Measurements from ENCODE around the gene RHOA. TPM values are rescaled to one million over a fixed set of nuclear protein-coding genes. Genes with fewer than 3 reads are reported as not detected.

RHOA gene
- total RNA-seq, 2 donors from 2014 or later: 274 to 317 TPM

- Mint-ChIP-seq H3K36me3 (ENCODE audit: low read depth) (peaks cover 2% of the 10 kb centered on the region), H3K4me3 (no peak within 1 kb of the TSS), H3K27me3 (no peaks in the 10 kb centered on the region), H3K4me1 (peaks cover 22% of the 10 kb centered on the region), H3K27ac (peak within 1 kb of the TSS; percentile 32)
- ATAC-seq: no peak
- no peaks in the 10 kb centered on the region for H3K9me3 ChIP-seq (ENCODE audit: control insufficient read depth, low read length, poor library complexity, severe bottlenecking)
- DNase-seq: no peak
Observed at GRCh38 chr3:49422379-49423248, 10.8 kb upstream of the RHOA start, which contains the start of gene AMT. AMT (minus strand) TSS chr3:49422473; CDS start chr3:49422450, 23 bp downstream.

- no peak overlapping the region for H3K27ac Mint-ChIP-seq
- no peak for ATAC-seq
- peaks cover 27% of the 10 kb centered on the region for H3K4me1 Mint-ChIP-seq
- peaks cover 2% of the 10 kb centered on the region for H3K36me3 Mint-ChIP-seq (ENCODE audit: low read depth)
- no peaks in the 10 kb centered on the region for H3K9me3 ChIP-seq (ENCODE audit: control insufficient read depth, low read length, poor library complexity, severe bottlenecking)
- no peak overlapping the region for H3K4me3 Mint-ChIP-seq
- no peaks in the 10 kb centered on the region for H3K27me3 Mint-ChIP-seq
- no peak for DNase-seq
Observed at GRCh38 chr3:49421890-49422378, 10.2 kb upstream of the RHOA start.

DNA sequence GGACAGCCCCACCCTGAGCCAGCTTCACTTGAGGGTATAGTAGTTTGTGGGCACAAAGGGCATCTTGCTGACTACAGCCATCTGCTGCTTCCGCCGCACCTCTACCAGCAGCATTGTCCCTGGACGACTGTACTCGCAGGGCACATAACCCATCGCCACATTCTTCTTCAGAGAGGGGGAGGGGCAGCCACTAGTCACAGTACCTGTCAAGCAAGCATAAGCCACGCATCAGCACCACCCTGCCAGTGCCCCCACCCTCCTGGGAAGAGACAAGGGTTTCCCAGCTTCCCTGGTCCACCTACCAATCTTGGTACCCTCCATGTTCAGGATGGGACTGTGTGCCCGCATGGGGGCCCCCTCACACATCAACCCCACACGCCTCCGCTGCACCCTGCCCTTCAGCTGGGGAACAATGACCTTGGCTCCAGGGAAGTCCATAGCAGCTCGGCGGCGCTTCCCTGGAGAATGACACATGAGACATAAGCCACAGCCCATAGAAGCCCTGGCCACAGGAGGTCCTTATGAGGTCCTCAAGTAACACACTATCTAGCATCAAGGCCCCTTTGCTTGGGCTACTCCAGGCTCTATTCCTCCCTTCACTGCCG, 5.8 kb upstream of the RHOA start:
- peaks cover 44% of the 10 kb centered on the region for H3K4me1 Mint-ChIP-seq
- no peak overlapping the region for H3K4me3 Mint-ChIP-seq
- DNase-seq: no peak
- no peak for ATAC-seq
- no peaks in the 10 kb centered on the region for H3K9me3 ChIP-seq (ENCODE audit: control insufficient read depth, low read length, poor library complexity, severe bottlenecking)
- H3K36me3 Mint-ChIP-seq (ENCODE audit: low read depth): peaks cover 2% of the 10 kb centered on the region
- no peaks in the 10 kb centered on the region for H3K27me3 Mint-ChIP-seq
- H3K27ac Mint-ChIP-seq: peak overlapping the region; percentile 77

DNA sequence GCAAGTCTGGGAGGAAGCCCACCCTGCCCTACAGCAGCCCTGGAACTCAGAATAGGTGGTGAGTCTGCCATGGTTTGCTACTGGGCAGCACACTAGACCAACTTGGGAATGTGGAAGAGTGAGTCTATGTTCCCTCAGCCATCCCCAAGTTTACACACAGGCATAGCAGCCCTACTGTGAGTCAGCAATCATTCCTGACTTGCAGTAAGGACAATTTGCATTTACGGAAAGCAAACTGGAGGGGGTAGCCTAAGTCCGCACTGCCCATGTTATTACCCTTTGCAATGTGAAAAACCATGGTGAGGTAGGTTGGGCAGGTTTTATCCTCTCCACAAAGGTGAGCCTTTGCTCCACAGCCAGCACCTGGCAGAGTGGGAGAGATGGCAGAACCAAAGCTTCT, 5.1 kb upstream of the RHOA start:
- Mint-ChIP-seq H3K27me3 (no peaks in the 10 kb centered on the region), H3K4me1 (peaks cover 47% of the 10 kb centered on the region), H3K36me3 (ENCODE audit: low read depth) (peaks cover 2% of the 10 kb centered on the region), H3K4me3 (peak overlapping the region; percentile 90), H3K27ac (peak overlapping the region; percentile 99)
- H3K9me3 ChIP-seq (ENCODE audit: control insufficient read depth, low read length, poor library complexity, severe bottlenecking): no peaks in the 10 kb centered on the region
- ATAC-seq (no peak), DNase-seq (no peak)

DNA sequence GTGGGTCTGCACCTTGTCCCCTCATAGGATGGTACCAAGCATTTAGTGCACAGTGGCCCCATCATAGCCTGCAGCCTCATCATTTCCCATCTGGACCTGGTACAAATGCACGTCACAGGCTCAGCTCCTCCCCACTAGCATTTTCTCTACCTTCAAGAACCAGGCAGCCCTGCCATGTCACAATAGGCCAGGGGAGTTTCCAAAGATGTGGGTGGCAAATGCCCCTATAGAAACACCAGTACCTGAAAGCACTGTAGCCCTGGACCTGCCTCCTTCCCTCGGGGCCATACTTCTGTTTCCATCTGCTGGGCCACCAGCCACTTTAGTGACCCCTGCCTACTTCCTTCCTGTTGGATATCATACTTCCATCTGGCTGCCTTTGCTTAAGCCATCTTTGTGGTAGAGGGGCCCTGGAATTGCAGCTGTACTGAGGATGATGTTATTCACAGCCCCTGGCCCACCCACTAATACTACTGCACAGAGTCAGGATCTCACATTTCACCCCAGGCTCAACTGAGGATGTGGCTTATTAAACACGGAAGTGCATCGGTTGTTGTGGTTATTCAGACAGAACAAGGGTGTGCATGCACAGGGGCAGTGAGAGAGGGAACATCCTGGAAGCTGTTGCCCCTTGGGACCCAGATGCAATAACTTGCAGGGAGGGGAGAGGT, 4.3 kb upstream of the RHOA start:
- H3K9me3 ChIP-seq (ENCODE audit: control insufficient read depth, low read length, poor library complexity, severe bottlenecking): no peaks in the 10 kb centered on the region
- Mint-ChIP-seq H3K27ac (peak overlapping the region; percentile 99), H3K4me3 (peak overlapping the region; percentile 90), H3K27me3 (no peaks in the 10 kb centered on the region), H3K4me1 (peaks cover 48% of the 10 kb centered on the region), H3K36me3 (ENCODE audit: low read depth) (peaks cover 2% of the 10 kb centered on the region)
- DNase-seq (peak; percentile 46 to 65 (median 61)), ATAC-seq (peak; percentile 64)

DNA sequence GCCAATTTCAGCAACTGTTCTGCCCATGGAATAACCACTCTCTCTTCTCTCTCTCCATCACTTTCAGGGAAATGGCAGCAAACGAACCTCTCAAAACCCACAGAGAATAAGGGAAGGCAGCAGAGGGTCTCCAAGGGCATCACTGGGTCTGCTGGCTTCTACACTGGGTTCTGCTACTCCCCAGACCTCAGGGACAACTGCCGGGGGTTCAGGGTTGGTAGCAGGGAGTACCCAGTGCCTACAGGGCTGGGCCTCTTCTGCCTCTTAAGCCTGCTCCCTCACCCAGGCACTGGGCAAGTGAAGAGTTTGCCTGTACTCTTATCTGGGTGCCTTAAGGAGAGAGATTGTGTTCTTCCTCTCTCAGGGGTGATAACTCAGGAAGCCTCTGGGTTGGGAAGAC, 3.0 kb upstream of the RHOA start:
- H3K36me3 Mint-ChIP-seq (ENCODE audit: low read depth): peaks cover 2% of the 10 kb centered on the region
- peak overlapping the region; percentile 99 for H3K27ac Mint-ChIP-seq
- DNase-seq: no peak
- peak overlapping the region; percentile 25 for H3K4me3 Mint-ChIP-seq
- peaks cover 57% of the 10 kb centered on the region for H3K4me1 Mint-ChIP-seq
- no peak for ATAC-seq
- no peaks in the 10 kb centered on the region for H3K27me3 Mint-ChIP-seq
- H3K9me3 ChIP-seq (ENCODE audit: control insufficient read depth, low read length, poor library complexity, severe bottlenecking): no peaks in the 10 kb centered on the region

DNA sequence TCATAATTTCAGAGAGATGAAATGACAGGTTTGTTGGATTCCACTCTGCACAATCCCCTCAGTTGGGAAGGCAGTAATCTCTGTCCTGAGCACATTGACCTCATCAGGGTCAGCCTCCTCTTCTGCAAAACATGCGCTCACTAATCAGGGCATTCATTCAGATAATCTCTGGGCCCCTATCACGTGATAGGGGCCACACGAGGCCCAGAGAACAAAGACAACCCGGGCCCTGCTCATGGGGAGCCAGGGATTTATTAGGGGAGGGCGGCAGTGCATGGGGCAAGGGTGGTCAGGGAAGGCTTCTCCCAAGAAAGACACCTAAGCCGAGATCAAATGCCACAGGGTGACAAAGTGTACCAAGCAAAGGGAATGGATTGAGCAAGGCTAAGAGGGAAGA, 1.6 kb upstream of the RHOA start:
- DNase-seq (no peak), ATAC-seq (no peak)
- Mint-ChIP-seq H3K27me3 (no peaks in the 10 kb centered on the region), H3K4me3 (peak overlapping the region; percentile 91), H3K4me1 (peaks cover 60% of the 10 kb centered on the region), H3K36me3 (ENCODE audit: low read depth) (peaks cover 2% of the 10 kb centered on the region), H3K27ac (peak overlapping the region; percentile 99)
- H3K9me3 ChIP-seq (ENCODE audit: control insufficient read depth, low read length, poor library complexity, severe bottlenecking): no peaks in the 10 kb centered on the region

DNA sequence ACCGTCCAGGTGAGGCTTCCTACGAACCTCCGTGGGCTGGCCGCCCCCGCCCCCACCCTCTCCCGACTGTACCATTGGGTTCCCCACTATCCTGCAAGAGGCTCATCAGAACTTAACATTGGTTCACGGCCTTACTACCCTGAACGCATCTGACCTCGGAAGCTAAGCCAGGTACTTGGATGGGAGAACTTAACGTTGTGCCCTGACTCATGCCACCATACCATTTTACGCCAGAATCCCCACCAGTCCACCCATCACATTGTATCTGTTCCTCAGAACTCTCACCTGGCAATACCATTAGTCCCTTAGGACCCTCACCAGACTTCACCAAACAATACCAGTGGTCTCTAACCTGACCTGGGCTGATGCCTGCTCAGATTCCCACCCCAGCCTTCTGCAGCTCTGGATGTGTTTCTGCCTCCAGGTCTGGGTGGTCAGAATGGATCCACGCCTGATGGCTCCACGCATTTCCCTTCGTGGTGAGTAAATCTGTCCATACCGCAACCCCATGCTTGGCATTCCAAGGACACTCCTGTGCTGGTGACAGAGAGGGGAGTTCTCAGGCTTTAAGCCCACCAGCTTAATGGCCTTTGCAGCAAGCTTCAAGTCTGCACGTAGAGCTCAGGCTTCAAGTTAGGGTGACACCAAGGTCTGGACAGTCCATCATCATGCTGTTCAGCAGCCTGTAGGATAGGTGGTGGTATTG, 1.0 kb upstream of the RHOA start:
- no peaks in the 10 kb centered on the region for H3K27me3 Mint-ChIP-seq
- H3K4me1 Mint-ChIP-seq: peaks cover 57% of the 10 kb centered on the region
- H3K27ac Mint-ChIP-seq: peak overlapping the region; percentile 99
- peaks cover 2% of the 10 kb centered on the region for H3K36me3 Mint-ChIP-seq (ENCODE audit: low read depth)
- ATAC-seq: no peak
- H3K9me3 ChIP-seq (ENCODE audit: control insufficient read depth, low read length, poor library complexity, severe bottlenecking): no peaks in the 10 kb centered on the region
- H3K4me3 Mint-ChIP-seq: peak overlapping the region; percentile 91
- DNase-seq: no peak

DNA sequence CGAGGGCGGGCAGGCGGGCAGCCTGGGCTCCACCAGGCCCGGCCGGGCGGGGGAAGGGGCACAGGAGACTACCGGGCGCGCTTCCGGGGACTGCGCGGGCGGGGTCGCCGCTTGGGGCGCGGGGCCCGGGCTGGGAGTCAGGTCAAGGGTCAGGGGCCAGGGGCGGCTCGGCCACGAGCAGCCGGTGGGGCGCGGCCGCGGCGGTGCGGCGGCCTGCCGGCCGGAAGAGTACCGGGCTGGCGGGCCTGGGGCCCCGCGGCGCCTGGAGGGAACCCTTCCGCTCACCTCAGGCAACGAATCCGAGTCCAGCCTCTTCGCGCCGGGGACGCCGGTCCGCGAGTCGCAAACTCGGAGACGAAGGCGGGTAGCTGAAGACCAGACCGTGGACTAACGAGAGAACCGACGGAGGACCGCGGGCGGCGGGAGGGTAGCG, 225 bp downstream of the RHOA start:
- no peaks in the 10 kb centered on the region for H3K27me3 Mint-ChIP-seq
- peak in 2 of 3 donors; percentile 54 to 56 for DNase-seq
- peak overlapping the region; percentile 91 for H3K4me3 Mint-ChIP-seq
- peaks cover 2% of the 10 kb centered on the region for H3K36me3 Mint-ChIP-seq (ENCODE audit: low read depth)
- peaks cover 55% of the 10 kb centered on the region for H3K4me1 Mint-ChIP-seq
- H3K9me3 ChIP-seq (ENCODE audit: control insufficient read depth, low read length, poor library complexity, severe bottlenecking): no peaks in the 10 kb centered on the region
- ATAC-seq: peak; percentile 5
- peak overlapping the region; percentile 99 for H3K27ac Mint-ChIP-seq

- ATAC-seq: no peak
- peak overlapping the region; percentile 99 for H3K27ac Mint-ChIP-seq
- no peaks in the 10 kb centered on the region for H3K27me3 Mint-ChIP-seq
- no peaks in the 10 kb centered on the region for H3K9me3 ChIP-seq (ENCODE audit: control insufficient read depth, low read length, poor library complexity, severe bottlenecking)
- H3K36me3 Mint-ChIP-seq (ENCODE audit: low read depth): peaks cover 2% of the 10 kb centered on the region
- H3K4me1 Mint-ChIP-seq: peaks cover 54% of the 10 kb centered on the region
- no peak for DNase-seq
- H3K4me3 Mint-ChIP-seq: peak overlapping the region; percentile 91
Observed at GRCh38 chr3:49410846-49411534, 786 bp downstream of the RHOA start.

- ATAC-seq: no peak
- DNase-seq: no peak
- Mint-ChIP-seq H3K27ac (peak overlapping the region; percentile 99), H3K27me3 (no peaks in the 10 kb centered on the region), H3K4me1 (peaks cover 55% of the 10 kb centered on the region), H3K36me3 (ENCODE audit: low read depth) (no peaks in the 10 kb centered on the region), H3K4me3 (peak overlapping the region; percentile 91)
- H3K9me3 ChIP-seq (ENCODE audit: control insufficient read depth, low read length, poor library complexity, severe bottlenecking): no peaks in the 10 kb centered on the region
Observed at GRCh38 chr3:49410066-49410845, 1.5 kb downstream of the RHOA start.
